WTC11 (cell line): ENCODE measurements around the gene GALNT7. TPM values are rescaled to one million over a fixed set of nuclear protein-coding genes. Genes with fewer than 3 reads are reported as not detected.

ENCODE experiments used
- ATAC-seq: fragments of 200-7000 bp; cut with Tn5 transposase; 2 replicates; pipeline ENCODE4 v1.10.0; 2021; ENCODE audit warnings: mild to moderate bottlenecking, moderate library complexity
- CTCF ChIA-PET: fragments of 300-600 bp; sonication (Branson Sonifier 250); formaldehyde crosslinking; loops from one replicate; lab custom pipeline; 2021; ENCODE audit warnings: antibody characterized with exemption; lab: Charles Lee
- POLR2A ChIA-PET: fragments of 350-600 bp; sonication (Branson Sonifier 250); formaldehyde crosslinking; loops from one replicate; lab custom pipeline; 2021; ENCODE audit warnings: antibody characterized with exemption; lab: Charles Lee
- DNase-seq: peaks from one replicate; pipeline ENCODE4 v3.0.0; 2021; ENCODE audit warnings: low spot score
- H3K27ac Mint-ChIP-seq: 2 replicates; pipeline ENCODE4 v1.8.0; 2021; ENCODE audit warnings: mixed read lengths
- H3K27me3 Mint-ChIP-seq: 2 replicates; pipeline ENCODE4 v1.8.0; 2021; ENCODE audit warnings: low read depth, mild to moderate bottlenecking, moderate library complexity, mixed read lengths
- H3K36me3 Mint-ChIP-seq: 2 replicates; pipeline ENCODE4 v1.8.0; 2021; ENCODE audit warnings: mixed read lengths
- H3K4me1 Mint-ChIP-seq: 2 replicates; pipeline ENCODE4 v1.8.0; 2022; ENCODE audit warnings: mixed read lengths
- H3K4me3 Mint-ChIP-seq: 2 replicates; pipeline ENCODE4 v1.8.0; 2021; ENCODE audit warnings: mild to moderate bottlenecking, moderate library complexity, mixed read lengths
- H3K9me3 Mint-ChIP-seq: 2 replicates; pipeline ENCODE4 v1.8.0; 2021; ENCODE audit warnings: mixed read lengths
- CBFB ChIP-seq: sonication (generic); formaldehyde crosslinking; IDR thresholded peaks from 2 replicates; pipeline ENCODE4 v1.8.1; 2022; ENCODE audit warnings: mild to moderate bottlenecking, low read depth, missing genetic modification reagents
- CDX4 ChIP-seq: fragments of 250-450 bp; sonication (Bioruptor Pico); IDR thresholded peaks from 2 replicates; pipeline ENCODE4 v1.9.0; 2021; ENCODE audit warnings: moderate library complexity, mild to moderate bottlenecking, inconsistent platforms, borderline replicate concordance
- CREM ChIP-seq: sonication (generic); formaldehyde crosslinking; IDR thresholded peaks from 2 replicates; pipeline ENCODE4 v1.8.1; 2022; ENCODE audit warnings: mild to moderate bottlenecking, missing genetic modification reagents, moderate library complexity
- E2F1 ChIP-seq: sonication (generic); formaldehyde crosslinking; IDR thresholded peaks from 2 replicates; pipeline ENCODE4 v1.8.0; 2022; ENCODE audit warnings: mild to moderate bottlenecking, missing genetic modification reagents
- ELF4 ChIP-seq: sonication (generic); formaldehyde crosslinking; IDR thresholded peaks from 2 replicates; pipeline ENCODE4 v1.8.1; 2022; ENCODE audit warnings: low read depth, mild to moderate bottlenecking, moderate library complexity, missing genetic modification reagents
- EMX1 ChIP-seq: fragments of 250-450 bp; sonication (Bioruptor Pico); IDR thresholded peaks from 2 replicates; pipeline ENCODE4 v1.8.0; 2021; ENCODE audit warnings: mild to moderate bottlenecking
- ESRRA ChIP-seq: sonication (generic); formaldehyde crosslinking; IDR thresholded peaks from 2 replicates; pipeline ENCODE4 v1.8.1; 2022; ENCODE audit warnings: mild to moderate bottlenecking, missing genetic modification reagents, borderline replicate concordance
- FOXP1 ChIP-seq: sonication (generic); formaldehyde crosslinking; IDR thresholded peaks from 2 replicates; pipeline ENCODE4 v1.8.0; 2022; ENCODE audit warnings: missing genetic modification reagents, mild to moderate bottlenecking, moderate library complexity, borderline replicate concordance
- GTF2I ChIP-seq: fragments of 250-450 bp; sonication (Bioruptor Pico); conservative IDR thresholded peaks from 2 replicates; pipeline ENCODE4 v1.4.0; 2021; ENCODE audit warnings: mild to moderate bottlenecking
- HMGA2 ChIP-seq: fragments of 250-450 bp; sonication (Bioruptor Pico); IDR thresholded peaks from 2 replicates; pipeline ENCODE4 v1.4.0; 2021; ENCODE audit warnings: mild to moderate bottlenecking, moderate library complexity
- MYBL2 ChIP-seq: sonication (generic); formaldehyde crosslinking; IDR thresholded peaks from 2 replicates; pipeline ENCODE4 v1.8.1; 2023; ENCODE audit warnings: mild to moderate bottlenecking, moderate library complexity, missing genetic modification reagents
- NR1H2 ChIP-seq: sonication (generic); formaldehyde crosslinking; IDR thresholded peaks from 2 replicates; pipeline ENCODE4 v1.9.0; 2021; ENCODE audit warnings: mild to moderate bottlenecking, moderate library complexity, missing genetic modification reagents
- NR2C2 ChIP-seq: sonication (generic); formaldehyde crosslinking; IDR thresholded peaks from 2 replicates; pipeline ENCODE4 v1.8.0; 2022; ENCODE audit warnings: mild to moderate bottlenecking, missing genetic modification reagents
- OVOL2 ChIP-seq: fragments of 250-450 bp; sonication (Bioruptor Pico); IDR thresholded peaks from 2 replicates; pipeline ENCODE4 v1.9.0; 2021; ENCODE audit warnings: mild to moderate bottlenecking, borderline replicate concordance
- PRDM15 ChIP-seq: sonication (generic); formaldehyde crosslinking; IDR thresholded peaks from 2 replicates; pipeline ENCODE4 v1.8.0; 2022; ENCODE audit warnings: missing genetic modification reagents
- ZMAT4 ChIP-seq: fragments of 250-450 bp; sonication (Bioruptor Pico); IDR thresholded peaks from 2 replicates; pipeline ENCODE4 v1.9.0; 2021; ENCODE audit warnings: mild to moderate bottlenecking
- ZNF121 ChIP-seq: sonication (generic); formaldehyde crosslinking; IDR thresholded peaks from 2 replicates; pipeline ENCODE4 v1.8.0; 2023; ENCODE audit warnings: missing genetic modification reagents
- ZNF138 ChIP-seq: sonication (generic); formaldehyde crosslinking; conservative IDR thresholded peaks from 2 replicates; pipeline ENCODE4 v1.8.1; 2022; ENCODE audit warnings: mild to moderate bottlenecking, moderate library complexity, missing genetic modification reagents
- ZNF396 ChIP-seq: fragments of 250-450 bp; sonication (Bioruptor Pico); IDR thresholded peaks from 2 replicates; pipeline ENCODE4 v1.8.0; 2021; ENCODE audit warnings: mild to moderate bottlenecking, moderate library complexity, borderline replicate concordance
- total RNA-seq: library from RNA; stranded (reverse); gene quantifications from 3 replicates; pipeline ENCODE4 v1.2.3, GENCODE V29; 2021

The GALNT7 gene
- total RNA-seq, 1 experiment from 2014 or later = 86.9 TPM

- POLR2A ChIA-PET = interaction anchor here (0.6 kb wide), 1 partner anchor 33 kb away, joined by 3 read pairs; no protein-coding TSS in a partner anchor
These were observed 31.7 kb downstream of the GALNT7 start for GRCh38 chr4:173200103-173200884.

GRCh38 chr4:173202395-173202794 lies 33.8 kb downstream of the GALNT7 start:
- DNase-seq (no peak), ATAC-seq (no peak)
- peaks cover 23% of the 10 kb centered on the region for H3K36me3 Mint-ChIP-seq
- H3K4me1 Mint-ChIP-seq = peaks cover 59% of the 10 kb centered on the region
- H3K27me3 Mint-ChIP-seq = no peaks in the 10 kb centered on the region
- TF ChIP-seq NR2C2 (no peak), CBFB (CRISPR knock-in tag) (no peak), ZNF121 (CRISPR knock-in tag) (no peak), ELF4 (CRISPR knock-in tag) (no peak), NR1H2 (CRISPR knock-in tag) (no peak)
- peak overlapping the region; percentile 28; the same call in 1 of the 2 replicates for H3K27ac Mint-ChIP-seq
- CTCF ChIA-PET = interaction anchor here (1.0 to 1.4 kb wide), 2 partner anchors 55 to 99 kb away, joined by 3 to 8 read pairs; no protein-coding TSS in a partner anchor
- no peak overlapping the region for H3K4me3 Mint-ChIP-seq
- H3K9me3 Mint-ChIP-seq = peaks cover 11% of the 10 kb centered on the region; the same call in 1 of the 2 replicates
- POLR2A ChIA-PET = interaction anchor here (0.6 kb wide), 1 partner anchor 440 kb away, joined by 3 read pairs; no protein-coding TSS in a partner anchor

More at GRCh38 chr4:173200103-173200884, 31.7 kb downstream of the GALNT7 start:
- DNase-seq (no peak), ATAC-seq (no peak)
- H3K4me1 Mint-ChIP-seq = peaks cover 52% of the 10 kb centered on the region
- CTCF ChIA-PET = no interaction called here
- TF ChIP-seq E2F1 (CRISPR knock-in tag) (no peak), ZNF138 (CRISPR knock-in tag) (no peak), CREM (CRISPR knock-in tag) (no peak), EMX1 (CRISPR knock-in tag) (no peak), ZMAT4 (CRISPR knock-in tag) (no peak), GTF2I (CRISPR knock-in tag) (no peak), ELF4 (CRISPR knock-in tag) (no peak), OVOL2 (CRISPR knock-in tag) (no peak), HMGA2 (CRISPR knock-in tag) (no peak), CDX4 (CRISPR knock-in tag) (no peak), ZNF396 (CRISPR knock-in tag) (no peak), ESRRA (CRISPR knock-in tag) (no peak), FOXP1 (CRISPR knock-in tag) (no peak)
- H3K9me3 Mint-ChIP-seq = peaks cover 11% of the 10 kb centered on the region; the same call in 1 of the 2 replicates
- H3K36me3 Mint-ChIP-seq = peaks cover 24% of the 10 kb centered on the region
- no peaks in the 10 kb centered on the region for H3K27me3 Mint-ChIP-seq
- H3K4me3 Mint-ChIP-seq = no peak overlapping the region
- H3K27ac Mint-ChIP-seq = no peak overlapping the region

GRCh38 chr4:173205656-173206055 lies 37.0 kb downstream of the GALNT7 start:
- Mint-ChIP-seq H3K4me3 (no peak overlapping the region), H3K4me1 (peaks cover 58% of the 10 kb centered on the region), H3K36me3 (peaks cover 25% of the 10 kb centered on the region), H3K27me3 (no peaks in the 10 kb centered on the region), H3K9me3 (peaks cover 11% of the 10 kb centered on the region; the same call in 1 of the 2 replicates), H3K27ac (no peak overlapping the region; the same call in 1 of the 2 replicates)
- CTCF ChIA-PET = no interaction called here
- ATAC-seq (peak; percentile 15), DNase-seq (no peak)
- TF ChIP-seq MYBL2 (CRISPR knock-in tag) = no peak
- TF ChIP-seq PRDM15 (CRISPR knock-in tag) = peak; percentile 36; the same call in 1 of the 2 replicates
- POLR2A ChIA-PET = no interaction called here
